Caco-2 (cell line): Measurements from ENCODE around the gene SAMD10. TPM values are rescaled to one million over a fixed set of nuclear protein-coding genes. Genes with fewer than 3 reads are reported as not detected.

Experiments
- BruUV-seq: library from RNA; stranded (reverse); fragments of 400-500 nt; replicated peaks from 2 replicates; lab custom pipeline; 2021; lab: Mats Ljungman, UMichigan
- CTCF ChIA-PET: fragments of 300-600 bp; sonication (Branson Sonifier 250); formaldehyde crosslinking; loops from one replicate; lab custom pipeline; 2022; ENCODE audit warnings: antibody characterized with exemption; lab: Charles Lee
- POLR2A ChIA-PET: fragments of 300-600 bp; sonication (Branson Sonifier 250); formaldehyde crosslinking; loops from one replicate; lab custom pipeline; 2022; ENCODE audit warnings: antibody characterized with exemption; lab: Charles Lee
- DNase-seq, 2 experiments: peaks; one replicate each; pipeline versions ENCODE4 v3.0.0 to v3.0.0-alpha.2; 2020 to 2022
- H3K27me3 ChIP-seq: replicated peaks from 2 replicates; pipeline ENCODE4 v1.6.0; 2011; ENCODE audit warnings: low read length; ENCODE audit not compliant: control insufficient read depth, insufficient read depth
- H3K36me3 ChIP-seq: 2 replicates; pipeline ENCODE4 v1.5.1; 2011; ENCODE audit warnings: low read length; ENCODE audit not compliant: control insufficient read depth, insufficient read depth
- H3K4me1 ChIP-seq: fragments of 250-450 bp; sonication (Bioruptor Pico); 2 replicates; pipeline ENCODE4 v1.5.1; 2020; ENCODE audit warnings: mild to moderate bottlenecking
- H3K4me3 ChIP-seq: 2 replicates; pipeline ENCODE4 v1.5.1; 2011; ENCODE audit warnings: low read depth, mild to moderate bottlenecking, control low read depth, low read length
- H3K9me3 ChIP-seq: fragments of 250-450 bp; sonication (Bioruptor Pico); 2 replicates; pipeline ENCODE4 v1.5.1; 2020; ENCODE audit warnings: mild to moderate bottlenecking, moderate library complexity
- H3K27ac Mint-ChIP-seq: one replicate; pipeline ENCODE4 v1.8.0; 2022; ENCODE audit warnings: mixed read lengths; ENCODE audit not compliant: unreplicated experiment
- H3K27me3 Mint-ChIP-seq: one replicate; pipeline ENCODE4 v1.8.0; 2022; ENCODE audit warnings: mixed read lengths; ENCODE audit not compliant: insufficient read depth, unreplicated experiment
- H3K36me3 Mint-ChIP-seq: one replicate; pipeline ENCODE4 v1.8.0; 2022; ENCODE audit warnings: mild to moderate bottlenecking, mixed read lengths; ENCODE audit not compliant: insufficient read depth, unreplicated experiment
- H3K4me1 Mint-ChIP-seq: one replicate; pipeline ENCODE4 v1.8.0; 2022; ENCODE audit warnings: low read depth, mixed read lengths; ENCODE audit not compliant: unreplicated experiment
- H3K4me3 Mint-ChIP-seq: one replicate; pipeline ENCODE4 v1.8.0; 2022; ENCODE audit warnings: mild to moderate bottlenecking, moderate library complexity, mixed read lengths; ENCODE audit not compliant: unreplicated experiment
- H3K9me3 Mint-ChIP-seq: one replicate; pipeline ENCODE4 v1.8.0; 2022; ENCODE audit warnings: mixed read lengths; ENCODE audit not compliant: unreplicated experiment
- CTCF ChIP-seq, 2 experiments: fragments of 200-600 bp in 1 of 2; IDR thresholded peaks; 1 replicate in 1 of 2; 2 replicates in 1 of 2; pipeline versions ENCODE4 v1.5.1 to v1.8.0; 2011 to 2022; ENCODE audit warnings: antibody characterized with exemption in 1 of 2, control low read depth in 1 of 2, inconsistent platforms in 1 of 2, low read depth in 1 of 2, low read length in 1 of 2, mild to moderate bottlenecking in 1 of 2, moderate library complexity in 1 of 2; ENCODE audit not compliant: insufficient read depth in 1 of 2, severe bottlenecking in 1 of 2, unreplicated experiment in 1 of 2
- intact Hi-C: fragments of 100-400 bp; cut with micrococcal nuclease; formaldehyde crosslinking; loops from one replicate; pipeline ENCODE4 v1.10.0; 2022; ENCODE audit not compliant: unreplicated experiment
- total RNA-seq: library from RNA; stranded (reverse); gene quantifications from 2 replicates; pipeline ENCODE4 v1.2.3, GENCODE V29; 2022

The SAMD10 gene
- total RNA-seq, 1 experiment from 2014 or later, result 13.6 TPM

- peaks cover 100% of the 10 kb centered on the region for H3K36me3 Mint-ChIP-seq
- peak overlapping the region; percentile 39 for H3K27ac Mint-ChIP-seq
- POLR2A ChIA-PET, result interaction anchor here (1.2 to 1.3 kb wide), 2 partner anchors 24 to 58 kb away, joined by 4 to 5 read pairs; partner anchors contain the start of gene TCEA2
Observed at GRCh38 chr20:64003960-64004725, 24.7 kb upstream of the SAMD10 start.

GRCh38 chr20:64001607-64002011 lies 22.2 kb upstream of the SAMD10 start:
- no peaks in the 10 kb centered on the region for H3K9me3 Mint-ChIP-seq
- no peak for TF ChIP-seq CTCF (IDR thresholded peaks at IDR 0.05; ENCODE audit: insufficient read depth in 1 of 2, low read depth in 1 of 2, low read length in 1 of 2, severe bottlenecking in 1 of 2, unreplicated experiment in 1 of 2)
- no peak overlapping the region for H3K4me3 ChIP-seq
- no peaks in the 10 kb centered on the region for H3K27me3 ChIP-seq
- H3K36me3 ChIP-seq, result peaks cover 27% of the 10 kb centered on the region
- no peaks in the 10 kb centered on the region for H3K27me3 Mint-ChIP-seq
- H3K36me3 Mint-ChIP-seq, result peaks cover 100% of the 10 kb centered on the region
- ChIA-PET POLR2A (interaction anchor here (0.6 kb wide), 2 partner anchors 44 to 74 kb away, joined by 4 to 8 read pairs; no protein-coding TSS in a partner anchor), CTCF (interaction anchor here (0.6 to 3.2 kb wide), 4 partner anchors 21 to 101 kb away, joined by 3 to 18 read pairs (median 8); partner anchors contain the start of gene PRPF6)
- intact Hi-C loops, result no loop called here
- H3K4me1 ChIP-seq, result peaks cover 14% of the 10 kb centered on the region
- no peaks in the 10 kb centered on the region for H3K4me1 Mint-ChIP-seq
- H3K9me3 ChIP-seq, result no peaks in the 10 kb centered on the region
- no peak overlapping the region for H3K4me3 Mint-ChIP-seq
- H3K27ac Mint-ChIP-seq, result no peak overlapping the region
- no peak for DNase-seq
- no TSS peak for BruUV-seq

More at GRCh38 chr20:64003960-64004725, 24.7 kb upstream of the SAMD10 start:
- BruUV-seq, result TSS peak; percentile 9
- Mint-ChIP-seq H3K9me3 (no peaks in the 10 kb centered on the region), H3K4me3 (no peak overlapping the region), H3K27me3 (no peaks in the 10 kb centered on the region), H3K4me1 (no peaks in the 10 kb centered on the region)
- TF ChIP-seq CTCF (IDR thresholded peaks at IDR 0.05; ENCODE audit: insufficient read depth in 1 of 2, low read depth in 1 of 2, low read length in 1 of 2, severe bottlenecking in 1 of 2, unreplicated experiment in 1 of 2), result no peak
- CTCF ChIA-PET, result interaction anchor here (0.9 to 3.1 kb wide), 4 partner anchors 20 to 66 kb away, joined by 3 to 27 read pairs (median 12); partner anchors contain the start of genes PRPF6 and SAMD10
- H3K9me3 ChIP-seq, result peaks cover 5% of the 10 kb centered on the region; the same call in 1 of the 2 replicates
- DNase-seq, result peak; percentile 74 to 80
- intact Hi-C loops, result loop anchor here (1.0 kb wide), 1 partner anchor 20 kb away; no protein-coding TSS in a partner anchor
- H3K27me3 ChIP-seq, result no peaks in the 10 kb centered on the region
- no peak overlapping the region for H3K4me3 ChIP-seq
- H3K4me1 ChIP-seq, result peaks cover 14% of the 10 kb centered on the region
- H3K36me3 ChIP-seq, result peaks cover 25% of the 10 kb centered on the region

- ChIA-PET CTCF (interaction anchor here (2.5 to 3.2 kb wide), 2 partner anchors 20 to 38 kb away, joined by 9 to 18 read pairs; partner anchors contain the start of gene PRPF6), POLR2A (interaction anchor here (0.6 kb wide), 1 partner anchor 43 kb away, joined by 8 read pairs; no protein-coding TSS in a partner anchor)
- no peak for TF ChIP-seq CTCF (IDR thresholded peaks at IDR 0.05; ENCODE audit: insufficient read depth in 1 of 2, low read depth in 1 of 2, low read length in 1 of 2, severe bottlenecking in 1 of 2, unreplicated experiment in 1 of 2)
Observed at GRCh38 chr20:64000906-64001305, 21.5 kb upstream of the SAMD10 start.

More at GRCh38 chr20:64000906-64001305, 21.5 kb upstream of the SAMD10 start:
- peaks cover 100% of the 10 kb centered on the region for H3K36me3 Mint-ChIP-seq
- H3K4me3 Mint-ChIP-seq, result no peak overlapping the region
- Histone ChIP-seq H3K27me3 (no peaks in the 10 kb centered on the region), H3K4me3 (no peak overlapping the region), H3K36me3 (peaks cover 31% of the 10 kb centered on the region), H3K4me1 (peaks cover 14% of the 10 kb centered on the region), H3K9me3 (no peaks in the 10 kb centered on the region)
- BruUV-seq, result no TSS peak
- intact Hi-C loops, result no loop called here
- no peak for DNase-seq
- no peaks in the 10 kb centered on the region for H3K9me3 Mint-ChIP-seq
- no peaks in the 10 kb centered on the region for H3K27me3 Mint-ChIP-seq
- no peak overlapping the region for H3K27ac Mint-ChIP-seq
- no peaks in the 10 kb centered on the region for H3K4me1 Mint-ChIP-seq
